Skeletal muscle tissue (tissue), 4 donors: ENCODE results near the gene NAV3. TPM values are rescaled to one million over a fixed set of nuclear protein-coding genes. Genes with fewer than 3 reads are reported as not detected.

Source experiments
- H3K27ac ChIP-seq: one replicate; pipeline ENCODE4 v1.7.0; 2013; ENCODE audit warnings: mild to moderate bottlenecking, low read depth, low read length, inconsistent platforms
- H3K27me3 ChIP-seq, 3 donors: one replicate each; pipeline ENCODE4 v1.7.0; 2013; ENCODE audit warnings: low read length in 3 of 3; ENCODE audit not compliant: control insufficient read depth in 3 of 3, insufficient read depth in 3 of 3
- H3K36me3 ChIP-seq, 3 donors: one replicate each; pipeline ENCODE4 v1.7.0; 2013; ENCODE audit warnings: low read length in 3 of 3; ENCODE audit not compliant: control insufficient read depth in 3 of 3, insufficient read depth in 3 of 3
- H3K4me1 ChIP-seq, 3 donors: one replicate each; pipeline ENCODE4 v1.7.0; 2013; ENCODE audit warnings: low read length in 3 of 3, mild to moderate bottlenecking in 3 of 3; ENCODE audit not compliant: control insufficient read depth in 3 of 3, insufficient read depth in 3 of 3
- H3K4me3 ChIP-seq, 3 donors: one replicate each; pipeline ENCODE4 v1.7.0; 2013; ENCODE audit warnings: low read length in 3 of 3
- H3K9ac ChIP-seq, 3 donors: one replicate each; pipeline ENCODE4 v1.7.0; 2013; ENCODE audit warnings: low read length in 3 of 3, mild to moderate bottlenecking in 3 of 3, moderate library complexity in 2 of 3, low read depth in 1 of 3
- H3K9me3 ChIP-seq, 3 donors: one replicate each; pipeline ENCODE4 v1.7.0; 2013; ENCODE audit warnings: low read length in 3 of 3; ENCODE audit not compliant: control insufficient read depth in 3 of 3
- total RNA-seq: library from RNA; depleted of rRNA; stranded (reverse); fragments of >200 nt; gene quantifications from one replicate; pipeline ENCODE4 v1.2.3, GENCODE V29; 2014
- donor health status: Osteomylitis.

NAV3 gene
- total RNA-seq, 1 donor from 2014 or later = 32.9 TPM

DNA sequence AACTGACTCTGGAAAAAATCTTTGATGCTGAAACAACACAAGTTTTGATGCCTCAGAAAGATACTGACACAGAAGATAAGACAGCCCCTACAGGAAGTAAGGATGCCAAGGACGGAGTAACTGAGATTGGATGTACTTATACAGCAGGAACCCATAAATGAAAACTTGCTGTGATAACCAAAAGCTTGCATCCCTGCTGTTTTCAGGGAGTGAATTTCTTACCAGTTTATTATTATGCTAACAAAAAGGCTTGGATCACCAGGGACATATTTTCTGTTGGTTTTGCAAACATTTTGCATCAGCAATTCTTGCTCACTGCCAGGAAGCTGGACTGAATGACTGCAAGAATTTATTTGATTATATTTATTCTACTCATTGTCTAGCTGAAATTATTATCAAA, 197.7 kb downstream of the NAV3 start:
- Histone ChIP-seq H3K27ac (no peak overlapping the region), H3K9ac (no peak overlapping the region), H3K36me3 (no peaks in the 10 kb centered on the region), H3K9me3 (no peaks in the 10 kb centered on the region), H3K4me1 (no peaks in the 10 kb centered on the region), H3K27me3 (no peaks in the 10 kb centered on the region), H3K4me3 (no peak overlapping the region)

DNA sequence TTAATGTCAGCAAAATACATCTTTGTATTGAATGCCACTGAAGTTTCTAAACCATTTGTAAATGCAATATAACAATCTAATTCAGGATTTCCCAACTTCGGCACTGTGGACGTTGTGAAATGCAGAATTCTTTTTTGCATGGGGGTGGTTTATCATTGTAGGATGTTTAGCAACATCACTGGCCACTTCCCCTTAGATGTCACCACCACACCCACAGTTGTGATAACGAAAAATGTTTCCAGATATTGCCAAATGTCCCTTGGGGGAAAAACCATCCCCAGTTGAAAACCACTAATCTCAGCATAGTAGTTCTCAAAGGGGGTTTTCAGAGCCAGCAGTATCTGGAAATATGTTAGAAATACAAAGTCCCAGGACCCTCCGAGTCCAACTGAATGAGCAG, 203.3 kb downstream of the NAV3 start:
- H3K27me3 ChIP-seq = no peaks in the 10 kb centered on the region
- H3K27ac ChIP-seq = no peak overlapping the region
- H3K9ac ChIP-seq = no peak overlapping the region
- no peaks in the 10 kb centered on the region for H3K4me1 ChIP-seq
- no peak overlapping the region for H3K4me3 ChIP-seq
- no peaks in the 10 kb centered on the region for H3K36me3 ChIP-seq
- H3K9me3 ChIP-seq = no peaks in the 10 kb centered on the region

DNA sequence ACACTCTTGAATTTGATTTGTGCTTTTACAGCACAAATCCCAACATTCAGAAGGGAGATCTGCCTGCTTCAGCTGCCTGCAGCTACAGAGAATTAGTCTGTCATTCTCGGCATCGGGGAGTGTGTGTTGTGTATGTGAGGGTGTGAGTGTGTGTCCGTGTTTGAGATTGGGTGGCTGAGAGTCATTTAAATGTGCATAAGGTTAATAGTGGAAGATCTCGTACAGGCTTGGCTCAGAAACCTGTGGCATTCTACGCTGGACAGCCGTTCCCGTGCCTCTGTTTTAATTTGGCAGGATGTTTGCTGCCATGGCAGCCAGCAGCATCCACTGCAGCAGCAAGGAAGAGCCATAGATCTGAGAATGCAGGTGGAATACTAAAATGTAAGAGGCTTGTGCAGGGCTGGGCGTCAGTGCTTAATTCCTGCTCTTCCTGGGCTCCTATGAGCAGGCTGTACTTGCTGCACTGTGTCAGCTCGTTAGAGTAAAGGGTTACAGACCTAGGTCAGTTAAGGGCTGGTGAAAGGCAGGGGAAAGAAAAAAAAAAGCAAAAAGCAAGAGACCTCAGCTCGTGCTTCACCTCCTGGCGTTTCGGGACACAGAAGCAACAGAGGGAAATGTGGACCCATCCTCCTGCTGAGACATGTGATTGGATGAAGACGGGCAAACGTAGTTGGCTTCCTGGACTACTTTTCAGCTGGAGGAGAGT, 205.4 kb downstream of the NAV3 start:
- H3K9me3 ChIP-seq = no peaks in the 10 kb centered on the region
- no peak overlapping the region for H3K9ac ChIP-seq
- no peaks in the 10 kb centered on the region for H3K36me3 ChIP-seq
- no peaks in the 10 kb centered on the region for H3K27me3 ChIP-seq
- peak overlapping the region in 2 of 3 donors; percentile 22 to 39 for H3K4me3 ChIP-seq
- H3K27ac ChIP-seq = no peak overlapping the region
- H3K4me1 ChIP-seq = no peaks in the 10 kb centered on the region

DNA sequence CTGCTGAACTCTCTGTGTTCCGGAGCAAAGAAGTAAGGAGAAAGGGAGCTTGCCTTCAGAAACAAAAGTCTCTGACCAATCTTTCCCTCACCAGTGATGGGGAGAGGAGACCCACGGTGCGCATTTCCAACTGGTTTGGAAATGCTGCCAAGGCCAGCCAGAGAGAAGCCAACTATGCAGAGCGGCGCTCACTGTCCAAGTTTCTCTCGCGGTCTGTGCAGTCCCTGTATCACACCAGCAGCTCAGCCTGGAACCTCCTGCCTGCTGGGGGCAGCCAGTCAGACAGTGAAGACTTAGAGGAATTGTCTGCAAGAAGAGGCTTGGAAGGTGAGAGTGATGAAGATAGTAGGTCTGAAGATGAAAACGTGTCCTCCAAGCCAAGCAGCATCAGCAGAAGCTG, 206.2 kb downstream of the NAV3 start:
- no peaks in the 10 kb centered on the region for H3K36me3 ChIP-seq
- no peaks in the 10 kb centered on the region for H3K9me3 ChIP-seq
- no peak overlapping the region for H3K4me3 ChIP-seq
- no peak overlapping the region for H3K27ac ChIP-seq
- no peak overlapping the region for H3K9ac ChIP-seq
- H3K27me3 ChIP-seq = no peaks in the 10 kb centered on the region
- no peaks in the 10 kb centered on the region for H3K4me1 ChIP-seq

DNA sequence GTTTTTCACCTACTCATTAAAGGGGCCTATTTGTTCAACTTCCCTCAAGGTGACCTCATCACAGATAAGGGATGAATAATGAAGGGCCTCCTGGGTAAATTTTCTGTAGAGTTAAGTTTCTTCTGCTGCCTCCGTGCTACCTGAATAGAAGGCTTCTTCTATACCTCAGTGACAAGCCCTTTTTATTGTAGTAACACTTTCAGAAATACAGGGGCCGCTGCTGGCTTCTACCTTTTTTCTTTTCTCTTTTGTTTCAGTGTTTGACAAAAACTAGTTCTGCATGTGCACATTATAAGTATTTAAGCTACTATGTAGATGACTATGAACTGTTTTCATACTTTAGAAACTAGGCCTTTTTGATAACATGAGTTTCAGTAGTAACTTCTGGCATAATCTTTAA, 207.0 kb downstream of the NAV3 start:
- Histone ChIP-seq H3K9ac (no peak overlapping the region), H3K36me3 (no peaks in the 10 kb centered on the region), H3K27ac (no peak overlapping the region), H3K9me3 (no peaks in the 10 kb centered on the region), H3K27me3 (no peaks in the 10 kb centered on the region), H3K4me1 (no peaks in the 10 kb centered on the region), H3K4me3 (no peak overlapping the region)

DNA sequence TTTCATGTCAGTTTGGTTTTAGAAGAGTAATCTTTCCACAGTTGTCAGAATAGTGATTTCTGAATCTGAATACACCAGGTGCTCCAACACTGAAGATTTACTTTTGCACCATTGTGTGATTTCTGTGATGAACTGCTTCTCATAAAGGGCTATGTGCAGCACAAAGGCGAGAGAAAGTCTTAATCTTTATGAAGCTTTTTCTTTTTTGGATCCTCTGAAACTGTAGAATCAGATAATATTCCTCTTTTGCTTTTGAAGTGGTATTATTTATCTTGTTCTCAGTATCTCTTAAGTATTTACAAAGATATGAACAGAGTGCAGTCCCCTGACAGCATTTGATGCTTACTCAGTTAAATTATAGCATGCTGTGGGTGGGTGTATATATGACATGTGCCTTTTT, 207.8 kb downstream of the NAV3 start:
- H3K27ac ChIP-seq = no peak overlapping the region
- H3K9me3 ChIP-seq = no peaks in the 10 kb centered on the region
- no peak overlapping the region for H3K9ac ChIP-seq
- H3K4me1 ChIP-seq = no peaks in the 10 kb centered on the region
- no peaks in the 10 kb centered on the region for H3K27me3 ChIP-seq
- no peaks in the 10 kb centered on the region for H3K36me3 ChIP-seq
- no peak overlapping the region for H3K4me3 ChIP-seq

DNA sequence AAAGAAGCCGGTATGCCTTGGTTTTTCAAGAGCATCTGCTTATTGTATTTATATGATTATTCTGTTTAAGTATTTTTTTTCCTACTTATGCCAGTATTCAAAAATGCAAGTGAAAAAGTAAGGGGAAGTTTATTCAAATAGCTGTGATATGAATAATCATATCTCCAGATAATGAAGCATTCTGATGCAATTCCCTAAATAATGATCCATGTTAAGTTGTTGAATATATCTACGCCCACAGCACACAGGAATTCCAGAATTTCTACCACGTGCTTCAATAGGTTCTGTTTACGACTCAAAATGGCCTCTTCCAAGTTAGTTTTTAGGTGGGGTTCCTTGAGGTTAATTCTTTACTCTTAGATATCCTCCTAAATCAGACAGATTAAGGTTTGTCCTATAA, 208.3 kb downstream of the NAV3 start:
- Histone ChIP-seq H3K4me3 (no peak overlapping the region), H3K9ac (no peak overlapping the region), H3K4me1 (no peaks in the 10 kb centered on the region), H3K9me3 (no peaks in the 10 kb centered on the region), H3K27me3 (no peaks in the 10 kb centered on the region), H3K27ac (no peak overlapping the region), H3K36me3 (no peaks in the 10 kb centered on the region)

DNA sequence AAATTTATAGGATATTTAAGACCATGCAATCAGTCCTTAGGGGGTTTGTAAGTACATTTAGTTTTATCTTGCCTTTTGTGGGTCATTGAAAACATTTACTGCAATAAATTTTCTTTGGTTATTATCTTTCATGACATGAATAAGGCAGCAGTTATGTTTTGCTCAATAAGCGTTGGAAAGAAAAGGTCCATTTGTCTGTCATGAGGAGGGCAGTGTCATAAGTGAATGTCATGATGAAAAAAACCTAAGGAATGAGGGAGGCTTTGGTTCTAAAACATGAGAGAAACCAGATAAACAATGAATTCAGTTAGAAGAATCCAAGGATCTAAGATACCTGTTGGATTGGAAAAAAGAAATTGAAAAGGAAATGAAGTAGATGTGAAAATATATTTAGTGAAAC, 209.4 kb downstream of the NAV3 start:
- H3K9me3 ChIP-seq = no peaks in the 10 kb centered on the region
- H3K4me1 ChIP-seq = no peaks in the 10 kb centered on the region
- H3K27me3 ChIP-seq = no peaks in the 10 kb centered on the region
- no peak overlapping the region for H3K9ac ChIP-seq
- no peak overlapping the region for H3K4me3 ChIP-seq
- no peaks in the 10 kb centered on the region for H3K36me3 ChIP-seq
- no peak overlapping the region for H3K27ac ChIP-seq

DNA sequence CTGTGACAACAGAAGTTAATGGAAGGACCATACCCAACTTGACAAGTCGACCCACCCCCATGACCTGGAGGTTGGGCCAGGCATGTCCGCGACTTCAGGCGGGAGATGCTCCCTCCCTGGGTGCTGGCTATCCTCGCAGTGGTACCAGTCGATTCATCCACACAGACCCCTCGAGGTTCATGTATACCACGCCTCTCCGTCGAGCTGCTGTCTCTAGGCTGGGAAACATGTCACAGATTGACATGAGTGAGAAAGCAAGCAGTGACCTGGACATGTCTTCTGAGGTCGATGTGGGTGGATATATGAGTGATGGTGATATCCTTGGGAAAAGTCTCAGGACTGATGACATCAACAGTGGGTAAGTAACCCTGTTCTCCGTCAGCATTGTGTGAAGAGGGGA, 220.1 kb downstream of the NAV3 start:
- no peak overlapping the region for H3K9ac ChIP-seq
- H3K27me3 ChIP-seq = no peaks in the 10 kb centered on the region
- H3K4me1 ChIP-seq = no peaks in the 10 kb centered on the region
- H3K9me3 ChIP-seq = no peaks in the 10 kb centered on the region
- no peak overlapping the region for H3K27ac ChIP-seq
- H3K4me3 ChIP-seq = no peak overlapping the region
- H3K36me3 ChIP-seq = no peaks in the 10 kb centered on the region

DNA sequence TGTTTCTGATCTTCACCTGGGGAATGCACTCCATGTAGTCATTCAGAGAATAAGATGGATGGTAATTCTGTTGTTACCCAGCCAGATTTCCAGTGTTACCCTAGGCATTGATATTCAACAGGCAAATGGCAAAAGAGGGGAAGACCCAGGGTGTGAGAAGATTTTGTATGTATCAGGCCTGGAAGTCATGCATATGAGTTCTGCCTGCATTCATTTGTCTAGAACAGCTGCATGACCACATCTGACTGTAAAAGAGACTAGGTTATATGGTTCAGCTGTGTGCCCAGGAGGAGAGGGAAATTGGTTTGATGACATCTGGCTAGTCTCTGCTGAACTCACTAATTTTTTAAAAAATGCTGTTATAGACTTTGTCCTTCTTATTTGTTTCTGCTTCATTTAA, 224.9 kb downstream of the NAV3 start:
- Histone ChIP-seq H3K9ac (no peak overlapping the region), H3K4me3 (no peak overlapping the region), H3K4me1 (no peaks in the 10 kb centered on the region), H3K27ac (no peak overlapping the region), H3K27me3 (no peaks in the 10 kb centered on the region), H3K9me3 (no peaks in the 10 kb centered on the region), H3K36me3 (no peaks in the 10 kb centered on the region)
